GM13977 (cell line): ENCODE measurements around the gene PARD6A.
A peak's percentile ranks its signal among the peaks of the same experiment; 100 is the strongest.

Experiments
- DNase-seq: peaks from one replicate; pipeline ENCODE4 v3.0.0; 2012; ENCODE audit warnings: low spot score
- CTCF ChIP-seq: IDR thresholded peaks from 2 replicates; pipeline ENCODE4 v1.5.1; 2012; ENCODE audit warnings: mild to moderate bottlenecking, control low read depth; ENCODE audit not compliant: insufficient read depth; ENCODE audit errors: extremely low read depth, missing control alignments
- in situ Hi-C: fragments of 300-500 bp; cut with MboI; formaldehyde crosslinking; loops from one replicate; pipeline ENCODE4 v1.12.0; 2022; ENCODE audit warnings: low sequenced_read_pairs, low pct_unique_long_range_greater_than_20kb, mixed read lengths, inconsistent platforms; ENCODE audit not compliant: unreplicated experiment

Gene PARD6A

GRCh38 chr16:67641779-67642708 lies 18.7 kb upstream of the PARD6A start:
- peak; percentile 16 for DNase-seq
- in situ Hi-C loops: no loop called here
- no peak for TF ChIP-seq CTCF

GRCh38 chr16:67644038-67644437 lies 16.7 kb upstream of the PARD6A start:
- no peak for TF ChIP-seq CTCF
- in situ Hi-C loops: no loop called here
- DNase-seq: peak; percentile 19

GRCh38 chr16:67645397-67646121 lies 15.2 kb upstream of the PARD6A start:
- in situ Hi-C loops: no loop called here
- TF ChIP-seq CTCF: no peak
- DNase-seq: peak; percentile 53

- peak; percentile 25 for DNase-seq
- TF ChIP-seq CTCF: no peak
- in situ Hi-C loops: no loop called here
These were observed 13.6 kb upstream of the PARD6A start for GRCh38 chr16:67647111-67647651.

GRCh38 chr16:67647681-67648080 lies 13.1 kb upstream of the PARD6A start:
- no peak for TF ChIP-seq CTCF
- in situ Hi-C loops: no loop called here
- no peak for DNase-seq

- peak; percentile 17 for DNase-seq
- in situ Hi-C loops: no loop called here
- TF ChIP-seq CTCF: no peak
These were observed 12.5 kb upstream of the PARD6A start for GRCh38 chr16:67648088-67648763.
